GM23248 (cell line): ENCODE results near the gene P2RY11. TPM values are rescaled to one million over a fixed set of nuclear protein-coding genes. Genes with fewer than 3 reads are reported as not detected.

Experiments
- DNase-seq: peaks from one replicate; pipeline ENCODE4 v3.0.0-alpha.2; 2015
- H2AFZ ChIP-seq: fragments of 200-600 bp; sonication (generic); 2 replicates; pipeline ENCODE4 v1.6.1; 2016; ENCODE audit warnings: antibody characterized with exemption
- H3F3A ChIP-seq: fragments of 200-600 bp; sonication (generic); 2 replicates; pipeline ENCODE4 v1.6.1; 2016; ENCODE audit warnings: mild to moderate bottlenecking, antibody characterized with exemption, mixed run types; ENCODE audit not compliant: insufficient read depth
- H3K27ac ChIP-seq: fragments of 200-600 bp; sonication (generic); 2 replicates; pipeline ENCODE4 v1.5.1; 2016; ENCODE audit warnings: mild to moderate bottlenecking
- H3K27me3 ChIP-seq: fragments of 200-600 bp; sonication (generic); replicated peaks from 2 replicates; pipeline ENCODE4 v1.6.1; 2016; ENCODE audit warnings: mild to moderate bottlenecking; ENCODE audit not compliant: insufficient read depth
- H3K36me3 ChIP-seq: fragments of 200-600 bp; sonication (generic); 2 replicates; pipeline ENCODE4 v1.6.1; 2016; ENCODE audit warnings: low read depth, mild to moderate bottlenecking
- H3K4me1 ChIP-seq: fragments of 200-600 bp; sonication (generic); 2 replicates; pipeline ENCODE4 v1.6.1; 2016; ENCODE audit warnings: mild to moderate bottlenecking; ENCODE audit not compliant: insufficient read depth
- H3K4me2 ChIP-seq: fragments of 200-600 bp; sonication (generic); one replicate; pipeline ENCODE4 v1.6.1; 2016; ENCODE audit warnings: mild to moderate bottlenecking; ENCODE audit not compliant: unreplicated experiment
- H3K4me3 ChIP-seq: fragments of 200-600 bp; sonication (generic); 2 replicates; pipeline ENCODE4 v1.5.1; 2016; ENCODE audit warnings: mild to moderate bottlenecking
- H3K79me2 ChIP-seq: fragments of 200-600 bp; sonication (generic); 2 replicates; pipeline ENCODE4 v1.6.1; 2016; ENCODE audit warnings: mild to moderate bottlenecking; ENCODE audit not compliant: insufficient read depth
- H3K9ac ChIP-seq: fragments of 200-600 bp; sonication (generic); 2 replicates; pipeline ENCODE4 v1.6.1; 2016; ENCODE audit warnings: mild to moderate bottlenecking
- H3K9me2 ChIP-seq: fragments of 200-600 bp; sonication (generic); 2 replicates; pipeline ENCODE4 v1.6.1; 2016; ENCODE audit warnings: mixed run types, mild to moderate bottlenecking, moderate library complexity; ENCODE audit not compliant: insufficient read depth
- H3K9me3 ChIP-seq: fragments of 200-600 bp; sonication (generic); one replicate; pipeline ENCODE4 v1.6.1; 2017; ENCODE audit warnings: low read depth
- H4K20me1 ChIP-seq: fragments of 200-600 bp; sonication (generic); 2 replicates; pipeline ENCODE4 v1.6.0; 2016; ENCODE audit not compliant: insufficient read depth
- EZH2 ChIP-seq: fragments of 200-600 bp; sonication (generic); IDR thresholded peaks from 2 replicates; pipeline ENCODE4 v1.6.1; 2018; ENCODE audit warnings: antibody characterized with exemption, mild to moderate bottlenecking; ENCODE audit not compliant: insufficient read depth, poor library complexity, severe bottlenecking
- EZH2phosphoT487 ChIP-seq: fragments of 200-600 bp; sonication (generic); IDR thresholded peaks from 2 replicates; pipeline ENCODE4 v1.6.1; 2018; ENCODE audit warnings: antibody characterized with exemption, moderate library complexity, mild to moderate bottlenecking, low read depth; ENCODE audit not compliant: insufficient read depth
- WGBS, 2 experiments: methylation state at CpG; one replicate each; pipeline ENCODE4 v1.1.6; 2015 to 2017; ENCODE audit warnings: low lambda C conversion rate in 2 of 2, low coverage in 1 of 2; ENCODE audit errors: missing lambda C conversion rate in 2 of 2; 5-methylcytosine and 5-hydroxymethylcytosine counted together
- in situ Hi-C: fragments of 300-500 bp; cut with MboI; formaldehyde crosslinking; loops from 2 replicates; pipeline ENCODE4 v1.15.0; 2020
- polyA plus RNA-seq: library from polyadenylated mRNA; unstranded; fragments of >200 nt; fragmentation: Nextera tagmentation; extraction: Ambion mirVana; gene quantifications from 2 replicates; pipeline ENCODE4 v1.2.1, GENCODE V29; 2016
- total RNA-seq: library from RNA; depleted of rRNA; stranded (reverse); fragments of >200 nt; shearing (Covaris generic); gene quantifications from 2 replicates; pipeline ENCODE4 v1.2.3, GENCODE V29; 2014

The P2RY11 gene
- total and polyA plus RNA-seq, 2 experiments from 2014 or later = 2.8 to 6.3 TPM

DNA sequence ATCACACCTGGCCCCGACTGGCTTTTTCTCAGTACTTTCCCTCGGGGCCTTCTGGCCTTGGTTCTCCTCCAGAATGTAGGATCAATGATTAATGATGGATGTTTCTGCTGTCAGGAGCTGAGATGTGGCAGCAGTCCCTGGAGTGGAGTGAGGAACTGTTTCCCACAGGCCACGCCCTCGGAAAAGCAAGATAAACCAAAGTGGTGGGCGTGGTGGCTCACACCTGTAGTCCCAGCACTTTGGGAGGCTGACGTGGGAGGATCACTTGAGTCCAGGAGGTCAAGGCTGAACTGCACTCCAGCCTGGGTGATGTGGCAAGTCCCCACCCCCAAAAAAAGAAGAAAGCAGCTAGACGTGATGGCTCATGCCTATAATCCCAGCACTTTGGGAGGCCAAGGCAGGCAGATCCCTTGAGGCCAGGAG lies 32.5 kb upstream of the P2RY11 start:
- in situ Hi-C loops = no loop called here
- TF ChIP-seq EZH2phosphoT487 (no peak), EZH2 (no peak)
- Histone ChIP-seq H3K9me3 (no peaks in the 10 kb centered on the region), H3K4me3 (no peak overlapping the region), H4K20me1 (no peaks in the 10 kb centered on the region), H2AFZ (no peak overlapping the region), H3K79me2 (no peaks in the 10 kb centered on the region), H3K4me1 (no peaks in the 10 kb centered on the region), H3K9ac (no peak overlapping the region), H3K27me3 (peaks cover 4% of the 10 kb centered on the region), H3K27ac (no peak overlapping the region), H3K4me2 (no peak overlapping the region), H3F3A (no peaks in the 10 kb centered on the region), H3K36me3 (no peaks in the 10 kb centered on the region), H3K9me2 (no peaks in the 10 kb centered on the region)
- DNase-seq = no peak
- 70 to 73% methylated on average over 7 of the region's 7 CpGs for WGBS, 2 experiments

DNA sequence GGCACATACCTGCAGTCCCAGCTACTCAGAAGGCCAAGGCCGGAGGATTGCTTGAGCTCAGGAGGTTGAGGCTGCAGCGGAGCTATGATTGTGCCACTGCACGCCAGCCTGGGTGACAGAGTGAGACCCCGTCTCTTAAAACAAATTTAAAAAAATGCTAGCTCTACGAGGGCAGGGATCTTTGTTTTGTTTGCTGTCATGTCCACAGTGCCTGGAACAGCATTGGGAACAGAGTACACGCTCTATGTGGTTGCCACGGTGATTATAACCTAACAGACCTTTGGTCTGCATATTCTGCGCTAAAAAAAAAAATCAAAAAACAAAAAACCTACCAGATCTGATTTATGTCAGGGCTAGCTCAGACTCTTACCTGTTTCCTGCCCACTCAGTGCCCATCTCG lies 27.6 kb upstream of the P2RY11 start:
- Histone ChIP-seq H3K9me2 (no peaks in the 10 kb centered on the region), H2AFZ (no peak overlapping the region), H3K4me3 (no peak overlapping the region), H3K27me3 (no peaks in the 10 kb centered on the region; the same call in 1 of the 2 replicates), H3K4me2 (no peak overlapping the region), H3K4me1 (no peaks in the 10 kb centered on the region), H3K36me3 (no peaks in the 10 kb centered on the region), H3K9me3 (no peaks in the 10 kb centered on the region), H3K79me2 (no peaks in the 10 kb centered on the region), H3K9ac (no peak overlapping the region), H3K27ac (no peak overlapping the region), H3F3A (no peaks in the 10 kb centered on the region), H4K20me1 (no peaks in the 10 kb centered on the region)
- WGBS, 2 experiments = 70 to 75% methylated on average over 9 of the region's 9 CpGs
- no peak for TF ChIP-seq EZH2
- TF ChIP-seq EZH2phosphoT487 = no peak
- in situ Hi-C loops = no loop called here
- DNase-seq = no peak

DNA sequence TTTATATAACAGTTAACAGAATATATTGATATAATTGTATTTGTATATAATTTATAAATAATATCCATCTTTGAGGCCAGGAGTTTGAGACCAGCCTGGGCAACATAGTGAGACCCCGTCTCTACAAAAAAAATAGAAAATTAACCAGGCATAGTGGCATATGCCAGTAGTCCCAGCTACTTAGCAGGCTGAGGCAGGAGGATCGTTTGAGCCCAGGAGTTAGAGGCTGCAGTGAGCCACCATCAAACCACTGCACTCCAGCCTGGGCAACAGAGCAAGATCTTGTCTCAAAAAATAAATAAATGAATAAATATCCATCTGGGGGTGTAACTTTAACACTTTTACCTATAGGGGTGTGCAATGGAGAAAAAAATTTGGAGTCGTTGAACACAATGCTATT lies 26.7 kb upstream of the P2RY11 start:
- Histone ChIP-seq H3F3A (no peaks in the 10 kb centered on the region), H3K27ac (no peak overlapping the region), H2AFZ (no peak overlapping the region), H3K4me2 (no peak overlapping the region), H3K4me1 (no peaks in the 10 kb centered on the region), H4K20me1 (no peaks in the 10 kb centered on the region), H3K9me2 (no peaks in the 10 kb centered on the region), H3K9ac (no peak overlapping the region), H3K4me3 (no peak overlapping the region), H3K27me3 (no peaks in the 10 kb centered on the region), H3K36me3 (no peaks in the 10 kb centered on the region), H3K9me3 (no peaks in the 10 kb centered on the region), H3K79me2 (no peaks in the 10 kb centered on the region)
- no peak for DNase-seq
- in situ Hi-C loops = no loop called here
- TF ChIP-seq EZH2phosphoT487 = no peak
- TF ChIP-seq EZH2 = no peak
- 16 to 23% methylated on average over 3 of the region's 3 CpGs for WGBS, 2 experiments

DNA sequence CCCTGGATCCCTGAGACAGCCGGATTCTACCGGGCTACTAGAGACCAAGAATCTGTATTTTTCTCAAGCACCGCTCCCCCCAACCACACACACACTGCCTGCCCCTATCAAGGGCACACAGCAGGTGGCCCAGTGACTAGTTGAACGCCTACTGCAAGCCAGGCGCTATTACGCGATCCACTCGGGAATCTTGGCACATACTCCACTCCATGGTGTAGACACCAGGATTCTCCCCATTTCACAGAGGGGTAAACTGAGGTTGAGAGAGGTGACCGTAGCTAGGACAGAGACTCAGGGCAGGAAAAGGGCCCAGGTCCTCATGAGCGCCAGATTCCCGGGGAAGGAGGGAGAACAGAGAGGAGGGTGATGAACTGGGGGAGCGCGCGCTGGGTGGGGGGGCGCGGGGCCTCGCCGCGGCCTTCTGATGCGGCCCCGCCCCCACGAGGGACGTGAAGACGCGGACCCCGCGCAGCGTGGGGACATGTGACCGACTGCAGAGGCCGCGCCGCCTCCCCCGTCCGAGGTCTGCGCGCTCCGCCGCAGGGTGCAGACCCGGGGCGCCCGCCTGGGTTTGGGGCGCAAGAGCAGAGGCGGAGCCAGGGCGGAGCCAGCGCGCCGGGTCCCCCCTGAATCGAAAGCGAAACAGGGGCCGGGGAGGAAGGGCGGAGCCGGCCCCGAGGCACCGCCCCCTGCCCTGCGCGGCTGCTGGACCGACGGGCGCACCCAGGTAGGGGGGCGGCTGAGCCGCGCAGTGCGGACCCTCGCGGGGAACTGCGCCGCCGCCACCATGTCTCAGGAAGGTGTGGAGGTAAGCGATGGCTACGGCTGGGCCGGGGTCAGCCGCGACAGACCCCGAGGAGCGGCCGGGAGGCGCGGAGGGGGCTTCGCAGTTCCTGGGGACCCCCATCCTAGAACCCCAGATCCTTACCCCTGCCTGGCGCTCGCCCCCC lies 25.6 kb upstream of the P2RY11 start, which contains the start of gene SHFL:
Gene SHFL, plus strand, starts transcription at position 677 of the 950 bp plus-strand sequence. Its CDS starts 111 bp downstream, at position 788.
- H2AFZ ChIP-seq = peak within 1 kb of the TSS; percentile 90
- 5 to 6% methylated on average over 36 to 56 of the region's 81 CpGs for WGBS, 2 experiments
- H3K9ac ChIP-seq = peak within 1 kb of the TSS; percentile 91
- DNase-seq = peak; percentile 83
- H3F3A ChIP-seq = no peaks in the 10 kb centered on the region
- H3K9me2 ChIP-seq = no peaks in the 10 kb centered on the region
- in situ Hi-C loops = no loop called here
- H3K27me3 ChIP-seq = no peaks in the 10 kb centered on the region
- no peaks in the 10 kb centered on the region for H3K9me3 ChIP-seq
- no peaks in the 10 kb centered on the region for H3K36me3 ChIP-seq
- no peaks in the 10 kb centered on the region for H3K79me2 ChIP-seq
- H3K4me2 ChIP-seq = peak within 1 kb of the TSS; percentile 96
- H3K27ac ChIP-seq = no peak within 1 kb of the TSS
- no peaks in the 10 kb centered on the region for H3K4me1 ChIP-seq
- TF ChIP-seq EZH2phosphoT487 (no peak), EZH2 (no peak)
- no peaks in the 10 kb centered on the region for H4K20me1 ChIP-seq
- peak within 1 kb of the TSS; percentile 95 for H3K4me3 ChIP-seq
